Measurements from ENCODE around the gene LLGL2.

- TF ChIP-seq POLR2AphosphoS5 (IDR thresholded peaks at IDR 0.05) (no peak), CTCF (IDR thresholded peaks at IDR 0.05) (peak in 1 of 4 experiments; percentile 12), POLR2A (IDR thresholded peaks at IDR 0.05) (no peak)
These were observed 24.6 kb downstream of the LLGL2 start for GRCh38 chr17:75550139-75550465.
